Lower leg skin (tissue), 4 donors: ENCODE measurements around the gene FRY. TPM values are rescaled to one million over a fixed set of nuclear protein-coding genes. Genes with fewer than 3 reads are reported as not detected.

Experiments used
- DNase-seq, 2 donors: peaks; one replicate each; pipeline ENCODE4 v3.0.0-alpha.2; 2019; ENCODE audit warnings: low spot score in 2 of 2
- H3K4me3 ChIP-seq: fragments of 200-600 bp; sonication (generic); 2 replicates; pipeline ENCODE4 v1.5.1; 2017; ENCODE audit warnings: mild to moderate bottlenecking, low read depth; ENCODE audit not compliant: poor library complexity, severe bottlenecking
- CTCF ChIP-seq, 3 donors: fragments of 450-650 bp; IDR thresholded peaks; one replicate each; pipeline ENCODE4 v1.5.1; 2016; ENCODE audit warnings: antibody characterized with exemption in 3 of 3, mild to moderate bottlenecking in 3 of 3, moderate library complexity in 2 of 3
- POLR2A ChIP-seq, 2 donors: fragments of 450-650 bp; IDR thresholded peaks; one replicate each; pipeline ENCODE4 v1.6.1; 2016 to 2017; ENCODE audit warnings: antibody characterized with exemption in 2 of 2, mild to moderate bottlenecking in 1 of 2, moderate library complexity in 1 of 2
- WGBS, 2 donors: methylation state at CpG; one replicate each; pipeline ENCODE4 v1.1.5; 2018; 5-methylcytosine and 5-hydroxymethylcytosine counted together
- intact Hi-C: fragments of 100-400 bp; cut with DNase I; formaldehyde crosslinking; loops from one replicate; pipeline ENCODE4 v1.15.0; 2023; ENCODE audit warnings: low total_unique reads
- total RNA-seq, 4 donors: library from RNA; depleted of rRNA; stranded (reverse); fragments of >200 nt; gene quantifications; one replicate each; pipeline ENCODE4 v1.1.0, GENCODE V29; 2016

Gene FRY
- total RNA-seq, 4 donors from 2014 or later = 24.9 to 39.6 (median 35.9) TPM

- intact Hi-C loops = no loop called here
- no peak for DNase-seq
- TF ChIP-seq CTCF (IDR thresholded peaks at IDR 0.05) (no peak), POLR2A (IDR thresholded peaks at IDR 0.05) (no peak)
- H3K4me3 ChIP-seq = no peak overlapping the region
- WGBS, 2 donors = 86 to 95% methylated on average over 3 of the region's 3 CpGs
These were observed 28.7 kb upstream of the FRY start for GRCh38 chr13:32002873-32003272.

GRCh38 chr13:32007494-32007893 lies 24.1 kb upstream of the FRY start:
- no peak for DNase-seq
- intact Hi-C loops = no loop called here
- no peak overlapping the region for H3K4me3 ChIP-seq
- TF ChIP-seq CTCF (IDR thresholded peaks at IDR 0.05) = no peak
- TF ChIP-seq POLR2A (IDR thresholded peaks at IDR 0.05) = no peak

GRCh38 chr13:32008518-32009175 lies 22.9 kb upstream of the FRY start:
- no peak overlapping the region for H3K4me3 ChIP-seq
- 94 to 95% methylated on average over 6 of the region's 6 CpGs for WGBS, 2 donors
- TF ChIP-seq CTCF (IDR thresholded peaks at IDR 0.05) (no peak), POLR2A (IDR thresholded peaks at IDR 0.05) (no peak)
- intact Hi-C loops = no loop called here
- DNase-seq = no peak

GRCh38 chr13:32009362-32009761 lies 22.2 kb upstream of the FRY start:
- DNase-seq = no peak
- intact Hi-C loops = no loop called here
- no peak overlapping the region for H3K4me3 ChIP-seq
- 77 to 80% methylated on average over 5 of the region's 5 CpGs for WGBS, 2 donors
- TF ChIP-seq CTCF (IDR thresholded peaks at IDR 0.05) (no peak), POLR2A (IDR thresholded peaks at IDR 0.05) (no peak)

- TF ChIP-seq CTCF (IDR thresholded peaks at IDR 0.05) (no peak), POLR2A (IDR thresholded peaks at IDR 0.05) (no peak)
- H3K4me3 ChIP-seq = no peak overlapping the region
- intact Hi-C loops = no loop called here
- 56 to 60% methylated on average over 3 of the region's 3 CpGs for WGBS, 2 donors
- no peak for DNase-seq
These were observed 21.4 kb upstream of the FRY start for GRCh38 chr13:32010136-32010535.

GRCh38 chr13:32011971-32012370 lies 19.6 kb upstream of the FRY start:
- no peak for DNase-seq
- no peak overlapping the region for H3K4me3 ChIP-seq
- TF ChIP-seq POLR2A (IDR thresholded peaks at IDR 0.05) = no peak
- TF ChIP-seq CTCF (IDR thresholded peaks at IDR 0.05) = no peak
- intact Hi-C loops = no loop called here
